ENCODE data around the gene GCNT4.

GCNT4 gene

GRCh38 chr5:75031366-75031765 lies 21.0 kb downstream of the GCNT4 start:
- no peak overlapping the region for H3K27ac ChIP-seq (ENCODE audit: low read length)
- no peak for TF ChIP-seq EZH2phosphoT487 (IDR thresholded peaks at IDR 0.05; ENCODE audit: low read length)
- no peak for TF ChIP-seq EZH2 (optimal IDR thresholded peaks at IDR 0.05; ENCODE audit: low read depth, low read length)
- TF ChIP-seq CTCF (IDR thresholded peaks at IDR 0.05; ENCODE audit: low read length), result no peak

DNA sequence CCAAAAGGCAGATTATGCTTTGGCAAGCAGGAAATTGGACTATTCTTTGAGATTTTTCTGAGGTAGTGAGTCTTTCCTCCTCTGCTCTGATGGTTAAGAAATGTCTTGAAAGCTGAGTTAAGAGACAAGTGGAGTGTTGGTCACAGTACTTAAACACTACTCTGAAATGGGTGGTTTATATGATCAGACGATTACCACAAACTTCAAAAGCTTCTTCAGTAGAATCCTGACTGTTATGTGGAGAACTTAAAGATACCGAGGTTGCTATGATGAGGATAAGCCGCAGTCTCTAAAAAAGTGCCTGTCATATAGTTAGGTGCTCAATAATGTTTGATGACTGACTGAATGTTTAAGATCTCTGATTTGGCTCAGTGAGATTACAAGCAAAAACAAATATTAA lies 24.3 kb downstream of the GCNT4 start:
- Histone ChIP-seq H3K4me3 (ENCODE audit: low read length) (no peak overlapping the region), H3K79me2 (ENCODE audit: low read length) (no peaks in the 10 kb centered on the region), H3K9ac (ENCODE audit: low read length) (no peak overlapping the region), H2AFZ (ENCODE audit: low read length) (no peak overlapping the region), H3K27me3 (replicated peaks; ENCODE audit: insufficient read depth, low read length) (no peaks in the 10 kb centered on the region), H4K20me1 (ENCODE audit: insufficient read depth, low read length) (no peaks in the 10 kb centered on the region), H3K36me3 (replicated peaks; ENCODE audit: insufficient read depth, low read length) (no peaks in the 10 kb centered on the region), H3K9me2 (replicated peaks; ENCODE audit: insufficient read depth, low read length) (no peaks in the 10 kb centered on the region), H3K9me3 (replicated peaks; ENCODE audit: insufficient read depth, low read length) (no peaks in the 10 kb centered on the region), H3F3A (ENCODE audit: insufficient read depth, low read length) (no peaks in the 10 kb centered on the region), H3K27ac (ENCODE audit: low read length) (no peak overlapping the region), H3K4me2 (ENCODE audit: low read depth, low read length) (no peak overlapping the region), H3K4me1 (ENCODE audit: low read length) (no peaks in the 10 kb centered on the region)
- no peak for DNase-seq
- TF ChIP-seq CTCF (IDR thresholded peaks at IDR 0.05; ENCODE audit: low read length) (no peak), EZH2phosphoT487 (IDR thresholded peaks at IDR 0.05; ENCODE audit: low read length) (no peak), EZH2 (optimal IDR thresholded peaks at IDR 0.05; ENCODE audit: low read depth, low read length) (no peak)

More at GRCh38 chr5:75031366-75031765, 21.0 kb downstream of the GCNT4 start:
- no peaks in the 10 kb centered on the region for H3K27me3 ChIP-seq (replicated peaks; ENCODE audit: insufficient read depth, low read length)
- H3F3A ChIP-seq (ENCODE audit: insufficient read depth, low read length), result no peaks in the 10 kb centered on the region
- no peak overlapping the region for H3K4me2 ChIP-seq (ENCODE audit: low read depth, low read length)
- no peaks in the 10 kb centered on the region for H3K9me2 ChIP-seq (replicated peaks; ENCODE audit: insufficient read depth, low read length)
- H3K36me3 ChIP-seq (replicated peaks; ENCODE audit: insufficient read depth, low read length), result no peaks in the 10 kb centered on the region
- no peak overlapping the region for H2AFZ ChIP-seq (ENCODE audit: low read length)
- no peak overlapping the region for H3K9ac ChIP-seq (ENCODE audit: low read length)
- no peak overlapping the region for H3K4me3 ChIP-seq (ENCODE audit: low read length)
- no peak for DNase-seq
- no peaks in the 10 kb centered on the region for H3K79me2 ChIP-seq (ENCODE audit: low read length)
- H3K4me1 ChIP-seq (ENCODE audit: low read length), result no peaks in the 10 kb centered on the region
- no peaks in the 10 kb centered on the region for H4K20me1 ChIP-seq (ENCODE audit: insufficient read depth, low read length)
- H3K9me3 ChIP-seq (replicated peaks; ENCODE audit: insufficient read depth, low read length), result no peaks in the 10 kb centered on the region

DNA sequence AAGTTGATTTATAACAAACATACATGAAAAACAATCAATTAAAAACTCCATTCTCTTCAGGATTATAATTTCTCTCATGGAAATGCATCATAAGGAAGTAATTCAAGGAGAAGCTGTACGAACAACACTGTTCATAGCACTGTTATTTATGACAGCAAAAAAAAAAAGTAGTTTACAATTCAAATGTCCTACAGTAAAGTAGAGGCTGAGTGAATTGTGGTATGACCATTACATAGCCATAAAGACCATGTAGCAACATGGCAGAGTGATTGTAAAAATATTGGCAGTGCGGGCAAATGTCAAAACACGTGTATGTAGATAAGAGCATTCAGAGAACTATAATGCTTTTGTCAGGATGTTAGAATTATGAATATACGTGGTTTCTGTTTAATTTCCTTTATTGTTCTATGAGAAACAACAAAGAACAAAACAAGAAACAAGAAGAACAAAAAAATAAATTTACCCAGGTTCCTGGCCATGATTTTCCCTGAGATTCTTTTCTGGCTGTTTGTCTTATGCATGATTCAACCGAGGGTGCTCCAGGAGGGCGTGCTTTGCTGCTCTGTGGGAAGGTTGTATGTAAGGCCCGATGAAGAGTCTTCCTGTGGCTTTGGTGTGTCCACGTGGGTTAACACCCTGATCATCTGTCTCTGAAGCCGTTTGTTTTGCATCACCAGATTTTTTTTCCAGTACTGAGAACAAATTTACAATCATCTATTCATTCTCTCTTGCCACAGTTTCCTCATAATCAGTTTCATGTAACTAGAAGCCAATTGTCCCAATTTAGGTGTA lies 28.8 kb downstream of the GCNT4 start:
- H3K9me2 ChIP-seq (replicated peaks; ENCODE audit: insufficient read depth, low read length), result no peaks in the 10 kb centered on the region
- H3F3A ChIP-seq (ENCODE audit: insufficient read depth, low read length), result no peaks in the 10 kb centered on the region
- no peak overlapping the region for H3K4me2 ChIP-seq (ENCODE audit: low read depth, low read length)
- H3K9ac ChIP-seq (ENCODE audit: low read length), result no peak overlapping the region
- H3K9me3 ChIP-seq (replicated peaks; ENCODE audit: insufficient read depth, low read length), result no peaks in the 10 kb centered on the region
- H4K20me1 ChIP-seq (ENCODE audit: insufficient read depth, low read length), result no peaks in the 10 kb centered on the region
- no peak overlapping the region for H3K4me3 ChIP-seq (ENCODE audit: low read length)
- no peaks in the 10 kb centered on the region for H3K36me3 ChIP-seq (replicated peaks; ENCODE audit: insufficient read depth, low read length)
- no peak overlapping the region for H3K27ac ChIP-seq (ENCODE audit: low read length)
- no peak overlapping the region for H2AFZ ChIP-seq (ENCODE audit: low read length)
- no peaks in the 10 kb centered on the region for H3K79me2 ChIP-seq (ENCODE audit: low read length)
- no peaks in the 10 kb centered on the region for H3K27me3 ChIP-seq (replicated peaks; ENCODE audit: insufficient read depth, low read length)
- no peak for DNase-seq
- TF ChIP-seq EZH2phosphoT487 (IDR thresholded peaks at IDR 0.05; ENCODE audit: low read length) (no peak), CTCF (IDR thresholded peaks at IDR 0.05; ENCODE audit: low read length) (no peak), EZH2 (optimal IDR thresholded peaks at IDR 0.05; ENCODE audit: low read depth, low read length) (no peak)
- no peaks in the 10 kb centered on the region for H3K4me1 ChIP-seq (ENCODE audit: low read length)

All from MM.1S (cell line).